ENCODE data around the gene CRYBA2. TPM values are rescaled to one million over a fixed set of nuclear protein-coding genes. Genes with fewer than 3 reads are reported as not detected.
A peak's percentile ranks its signal among the peaks of the same experiment; 100 is the strongest.

The CRYBA2 gene
- total and polyA plus RNA-seq, 9 of the 15 experiments (the other 6 are each of a cell fraction or from before 2014, with no cell fraction given): 0.11 to 1.8 (median 0.62) TPM; not detected in 5

GRCh38 chr2:218964041-218964771 is 29.0 kb downstream of the CRYBA2 start (continued):
- no peak for TF ChIP-seq RBM15 (IDR thresholded peaks at IDR 0.05; ENCODE audit: insufficient read depth, low read length)
- TF ChIP-seq SNAPC5 (CRISPR knock-in tag; IDR thresholded peaks at IDR 0.05): no peak
- no peak for TF ChIP-seq STAG1 (CRISPR knock-in tag; IDR thresholded peaks at IDR 0.05; ENCODE audit: borderline replicate concordance)
- no peak for TF ChIP-seq PPARD (CRISPR knock-in tag; IDR thresholded peaks at IDR 0.05)
- no peak for TF ChIP-seq ZNF263 (CRISPR knock-in tag; IDR thresholded peaks at IDR 0.05; ENCODE audit: borderline replicate concordance)
- no peak for TF ChIP-seq CREB5 (CRISPR knock-in tag; IDR thresholded peaks at IDR 0.05)
- TF ChIP-seq NR2C1 (IDR thresholded peaks at IDR 0.05): no peak
- no peak for TF ChIP-seq NR2C1 (tag; IDR thresholded peaks at IDR 0.05)
- no peak for TF ChIP-seq ZNF512 (tag; IDR thresholded peaks at IDR 0.05)
- peak; percentile 55 for TF ChIP-seq PKNOX1 (IDR thresholded peaks at IDR 0.05)
- TF ChIP-seq TAF1 (IDR thresholded peaks at IDR 0.05; ENCODE audit: control insufficient read depth, extremely low read depth, insufficient read depth, low read length, severe bottlenecking): no peak
- TF ChIP-seq SRSF9 (IDR thresholded peaks at IDR 0.05; ENCODE audit: borderline replicate concordance, low read depth, low read length): no peak
- TF ChIP-seq CHD4 (IDR thresholded peaks at IDR 0.05; ENCODE audit: insufficient read depth, insufficient replicate concordance, low read depth, low read length, poor library complexity, severe bottlenecking): no peak
- TF ChIP-seq HNRNPK (IDR thresholded peaks at IDR 0.05; ENCODE audit: low read depth, low read length, poor library complexity, severe bottlenecking): no peak
- no peak for TF ChIP-seq PHF8 (IDR thresholded peaks at IDR 0.05; ENCODE audit: borderline replicate concordance, low read length)
- TF ChIP-seq TFE3 (CRISPR knock-in tag; IDR thresholded peaks at IDR 0.05): no peak
- 0 out of 2 replicates have a peak, but pooled peaks have one; percentile 16 for TF ChIP-seq JUN (IDR thresholded peaks at IDR 0.05; ENCODE audit: borderline replicate concordance, low read depth, low read length)
- no peak for TF ChIP-seq JUN (CRISPR knock-in tag; IDR thresholded peaks at IDR 0.05; ENCODE audit: borderline replicate concordance)

Data from K562 (cell line).